GM18505 (cell line): ENCODE measurements around the gene ACTL7B.
"Not testable (repeated sequence)": the region's sequence is repeated elsewhere in the genome, so short reads cannot be mapped to it uniquely, and the experiment has no call there.

ENCODE experiments used
- ATAC-seq: cut with Tn5 transposase; IDR thresholded peaks from one replicate; pipeline ENCODE4 v1.9.1; 2021; ENCODE audit not compliant: unreplicated experiment
- POLR2A ChIP-seq: IDR thresholded peaks from 4 replicates; pipeline ENCODE4 v1.6.1; 2011; ENCODE audit warnings: borderline replicate concordance; ENCODE audit not compliant: insufficient read depth, insufficient read length; ENCODE audit errors: extremely low read depth

The ACTL7B gene

GRCh38 chr9:108861997-108862396 lies 6.2 kb upstream of the ACTL7B start, which contains the start of gene ACTL7A:
Gene ACTL7A, plus strand, starts transcription at chr9:108862266. Its CDS starts 57 bp downstream, at chr9:108862323.
- no peak for TF ChIP-seq POLR2A
- no peak for ATAC-seq

GRCh38 chr9:108861464-108861863 lies 5.7 kb upstream of the ACTL7B start:
- no peak for TF ChIP-seq POLR2A
- no peak for ATAC-seq

GRCh38 chr9:108860764-108861163 lies 5.0 kb upstream of the ACTL7B start:
- TF ChIP-seq POLR2A: no peak
- no peak for ATAC-seq

- TF ChIP-seq POLR2A: no peak
- ATAC-seq: no peak
These were observed 4.6 kb upstream of the ACTL7B start for GRCh38 chr9:108860354-108860753.

GRCh38 chr9:108859459-108860114 lies 3.8 kb upstream of the ACTL7B start:
- no peak for TF ChIP-seq POLR2A
- ATAC-seq: no peak

- TF ChIP-seq POLR2A: no peak
- no peak for ATAC-seq
These were observed 1.8 kb upstream of the ACTL7B start for GRCh38 chr9:108857572-108857971.

GRCh38 chr9:108855529-108855886 lies 278 bp downstream of the ACTL7B start:
- TF ChIP-seq POLR2A: no peak
- no peak for ATAC-seq

GRCh38 chr9:108854641-108855528 lies 901 bp downstream of the ACTL7B start:
- TF ChIP-seq POLR2A: no peak
- ATAC-seq: no peak

- no peak for ATAC-seq
- no peak for TF ChIP-seq POLR2A
These were observed 1.7 kb downstream of the ACTL7B start for GRCh38 chr9:108854094-108854493.

GRCh38 chr9:108852079-108852478 lies 3.7 kb downstream of the ACTL7B start:
- ATAC-seq: no peak
- no peak for TF ChIP-seq POLR2A

- no peak for ATAC-seq
- no peak for TF ChIP-seq POLR2A
These were observed 4.6 kb downstream of the ACTL7B start for GRCh38 chr9:108851138-108851537.

GRCh38 chr9:108850293-108850897 lies 5.4 kb downstream of the ACTL7B start:
- ATAC-seq: no peak
- TF ChIP-seq POLR2A: no peak

GRCh38 chr9:108848296-108848695 lies 7.5 kb downstream of the ACTL7B start:
- ATAC-seq: not testable (repeated sequence)

GRCh38 chr9:108845947-108846346 lies 9.8 kb downstream of the ACTL7B start:
- TF ChIP-seq POLR2A: no peak

More at GRCh38 chr9:108845947-108846346, 9.8 kb downstream of the ACTL7B start:
- no peak for ATAC-seq
